ENCODE measurements around the gene EIPR1. TPM values are rescaled to one million over a fixed set of nuclear protein-coding genes. Genes with fewer than 3 reads are reported as not detected.

The EIPR1 gene
- total and polyA plus RNA-seq, 9 donors = 6.6 to 16.6 (median 8.9) TPM

DNA sequence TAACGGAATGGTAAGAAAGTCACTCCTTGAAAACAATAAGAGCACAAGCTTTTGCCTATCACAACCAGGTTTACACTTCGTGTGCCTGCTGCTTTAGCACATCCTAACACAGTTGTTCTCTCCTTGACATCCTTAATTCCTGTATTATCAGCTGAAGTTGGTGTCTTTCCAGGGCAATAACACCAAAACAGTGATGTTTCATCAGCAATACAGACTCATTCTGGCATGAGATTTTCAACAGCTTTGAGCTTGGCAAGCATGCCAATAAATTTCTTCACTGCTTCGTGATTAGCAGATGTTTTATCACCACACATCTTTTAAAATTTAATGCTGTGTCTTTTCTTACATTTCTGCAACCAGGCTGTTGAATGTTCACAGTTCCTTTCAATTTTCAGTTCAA, 148.4 kb downstream of the EIPR1 start:
- Histone ChIP-seq H3K9me3 (no peaks in the 10 kb centered on the region), H3K36me3 (no peaks in the 10 kb centered on the region), H3K27ac (no peak overlapping the region), H3K27me3 (no peaks in the 10 kb centered on the region), H3K4me1 (ENCODE audit: insufficient read depth) (no peaks in the 10 kb centered on the region), H3K4me3 (no peak overlapping the region)
- no peak for DNase-seq
- WGBS, 3 donors = 87 to 93% (median 92%) methylated on average over 3 of the region's 3 CpGs
- intact Hi-C loops (cut with DNase I) = no loop called here
- TF ChIP-seq, protein P1, sequence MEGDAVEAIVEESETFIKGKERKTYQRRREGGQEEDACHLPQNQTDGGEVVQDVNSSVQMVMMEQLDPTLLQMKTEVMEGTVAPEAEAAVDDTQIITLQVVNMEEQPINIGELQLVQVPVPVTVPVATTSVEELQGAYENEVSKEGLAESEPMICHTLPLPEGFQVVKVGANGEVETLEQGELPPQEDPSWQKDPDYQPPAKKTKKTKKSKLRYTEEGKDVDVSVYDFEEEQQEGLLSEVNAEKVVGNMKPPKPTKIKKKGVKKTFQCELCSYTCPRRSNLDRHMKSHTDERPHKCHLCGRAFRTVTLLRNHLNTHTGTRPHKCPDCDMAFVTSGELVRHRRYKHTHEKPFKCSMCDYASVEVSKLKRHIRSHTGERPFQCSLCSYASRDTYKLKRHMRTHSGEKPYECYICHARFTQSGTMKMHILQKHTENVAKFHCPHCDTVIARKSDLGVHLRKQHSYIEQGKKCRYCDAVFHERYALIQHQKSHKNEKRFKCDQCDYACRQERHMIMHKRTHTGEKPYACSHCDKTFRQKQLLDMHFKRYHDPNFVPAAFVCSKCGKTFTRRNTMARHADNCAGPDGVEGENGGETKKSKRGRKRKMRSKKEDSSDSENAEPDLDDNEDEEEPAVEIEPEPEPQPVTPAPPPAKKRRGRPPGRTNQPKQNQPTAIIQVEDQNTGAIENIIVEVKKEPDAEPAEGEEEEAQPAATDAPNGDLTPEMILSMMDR (IDR thresholded peaks at IDR 0.05) = no peak
- TF ChIP-seq POLR2A (IDR thresholded peaks at IDR 0.05) (no peak), EP300 (IDR thresholded peaks at IDR 0.05) (no peak)

DNA sequence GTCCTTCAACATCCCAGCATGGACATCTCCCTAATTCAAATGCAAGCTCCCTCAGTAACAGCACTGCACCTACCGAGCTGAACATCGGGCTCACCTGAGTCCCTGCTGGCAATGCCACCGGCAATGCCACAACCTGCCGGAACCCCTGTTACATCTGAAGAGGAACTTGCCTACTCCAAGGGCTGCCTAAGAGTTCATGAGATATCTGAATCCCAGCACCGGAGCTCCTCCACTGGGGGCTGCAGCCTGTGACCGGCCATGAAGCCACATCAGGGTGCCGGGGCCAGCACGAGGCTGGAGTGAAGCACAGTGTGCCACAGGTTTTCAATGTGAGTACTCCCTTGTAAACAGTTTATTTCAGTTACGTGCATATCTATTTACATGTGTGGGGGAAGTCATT, 152.9 kb downstream of the EIPR1 start:
- Histone ChIP-seq H3K9me3 (no peaks in the 10 kb centered on the region), H3K27me3 (no peaks in the 10 kb centered on the region), H3K4me3 (no peak overlapping the region), H3K27ac (no peak overlapping the region), H3K36me3 (no peaks in the 10 kb centered on the region), H3K4me1 (ENCODE audit: insufficient read depth) (no peaks in the 10 kb centered on the region)
- intact Hi-C loops (cut with DNase I) = no loop called here
- no peak for TF ChIP-seq EP300 (IDR thresholded peaks at IDR 0.05)
- TF ChIP-seq, protein P1 (IDR thresholded peaks at IDR 0.05) = no peak
- TF ChIP-seq POLR2A (IDR thresholded peaks at IDR 0.05) = no peak
- DNase-seq = no peak
- 78 to 82% (median 79%) methylated on average over 9 of the region's 9 CpGs for WGBS, 3 donors

DNA sequence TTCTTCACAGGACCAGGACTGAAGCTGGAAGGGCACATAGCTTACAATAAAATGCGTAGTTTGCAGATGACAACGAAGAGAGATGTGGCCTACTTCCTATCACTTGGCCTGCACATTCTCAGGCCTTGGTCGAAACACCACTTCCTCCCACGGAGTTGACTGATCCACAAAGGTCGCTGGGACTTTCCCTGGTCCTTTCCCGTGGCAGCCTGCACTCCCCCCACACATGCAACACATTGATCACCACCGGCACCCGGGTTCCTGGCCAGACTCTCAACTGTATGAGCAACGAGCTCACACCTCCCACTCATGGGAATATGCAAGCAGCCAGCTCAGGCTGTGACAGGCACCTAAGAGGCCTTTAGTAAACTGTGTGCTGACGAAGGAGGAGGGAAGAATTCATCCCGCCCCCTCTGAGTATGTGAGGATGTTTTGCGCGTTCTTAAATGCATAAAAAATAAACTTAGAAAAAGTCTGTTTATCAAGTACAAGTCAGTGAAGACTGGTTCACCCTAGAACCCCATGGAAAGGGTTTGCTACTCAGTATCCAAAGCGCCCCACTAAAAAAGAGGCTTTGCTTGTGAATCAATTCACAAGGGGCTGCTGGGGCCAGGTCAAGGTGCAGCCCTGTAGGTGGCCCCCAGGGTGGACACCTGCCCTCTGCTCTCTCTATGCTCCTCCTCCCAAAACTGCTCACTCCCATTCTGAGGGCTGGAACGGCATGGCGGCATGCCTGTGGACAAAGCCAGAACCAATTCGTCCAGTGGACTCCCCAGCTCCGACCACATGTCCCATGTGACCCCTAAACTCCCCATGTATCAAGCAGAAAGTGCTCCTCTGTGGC, 154.3 kb downstream of the EIPR1 start:
- 73 to 79% (median 77%) methylated on average over 18 of the region's 18 CpGs for WGBS, 3 donors

DNA sequence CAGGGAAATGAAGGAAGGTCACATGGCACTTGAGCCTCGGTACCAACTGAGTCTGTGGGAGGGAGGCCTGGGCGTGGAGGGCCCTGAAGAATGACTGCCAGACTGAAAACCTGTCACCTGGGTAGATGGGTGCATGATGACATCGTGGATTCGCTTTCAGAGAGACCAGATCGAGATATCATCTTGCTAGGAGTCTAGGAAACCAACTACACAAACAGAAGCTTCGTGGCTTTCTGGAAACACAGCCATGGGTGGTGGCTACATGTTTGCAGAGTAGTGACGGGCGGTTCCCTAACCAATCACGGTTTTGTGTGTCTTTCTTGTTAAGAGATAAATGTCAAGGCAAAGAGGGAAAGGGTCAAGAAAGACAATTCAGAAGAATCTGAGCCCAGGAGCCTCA, 155.0 kb downstream of the EIPR1 start:
- Histone ChIP-seq H3K27me3 (no peaks in the 10 kb centered on the region), H3K36me3 (no peaks in the 10 kb centered on the region), H3K4me1 (ENCODE audit: insufficient read depth) (no peaks in the 10 kb centered on the region), H3K27ac (no peak overlapping the region), H3K9me3 (no peaks in the 10 kb centered on the region), H3K4me3 (no peak overlapping the region)
- TF ChIP-seq POLR2A (IDR thresholded peaks at IDR 0.05) (no peak), EP300 (IDR thresholded peaks at IDR 0.05) (no peak)
- TF ChIP-seq, protein P1 (IDR thresholded peaks at IDR 0.05) = no peak
- intact Hi-C loops (cut with DNase I) = no loop called here
- 93 to 94% (median 93%) methylated on average over 9 of the region's 9 CpGs for WGBS, 3 donors
- no peak for DNase-seq

More for the DNA sequence above, 154.3 kb downstream of the EIPR1 start:
- DNase-seq = no peak
- Histone ChIP-seq H3K36me3 (no peaks in the 10 kb centered on the region), H3K9me3 (no peaks in the 10 kb centered on the region), H3K27ac (no peak overlapping the region), H3K4me1 (ENCODE audit: insufficient read depth) (no peaks in the 10 kb centered on the region), H3K4me3 (no peak overlapping the region), H3K27me3 (no peaks in the 10 kb centered on the region)
- intact Hi-C loops (cut with DNase I) = no loop called here
- TF ChIP-seq, protein P1 (IDR thresholded peaks at IDR 0.05) = no peak
- TF ChIP-seq EP300 (IDR thresholded peaks at IDR 0.05) (no peak), POLR2A (IDR thresholded peaks at IDR 0.05) (no peak)

All from ovary (tissue), 9 donors.